GM12892 (cell line): ENCODE results near the gene RBMS1.

Source experiments
- POLR2A ChIP-seq: IDR thresholded peaks from 2 replicates; pipeline ENCODE4 v1.6.1; 2011; ENCODE audit warnings: low read depth, low read length, control low read depth
- POLR2AphosphoS5 ChIP-seq: IDR thresholded peaks from 2 replicates; pipeline ENCODE4 v1.6.1; 2011; ENCODE audit warnings: low read depth, low read length, control low read depth
- TAF1 ChIP-seq: IDR thresholded peaks from 2 replicates; pipeline ENCODE4 v1.6.1; 2011; ENCODE audit warnings: low read depth, mild to moderate bottlenecking, control low read depth, low read length, borderline replicate concordance

- no peak for TF ChIP-seq POLR2AphosphoS5
- no peak for TF ChIP-seq POLR2A
- no peak for TF ChIP-seq TAF1
Measured at GRCh38 chr2:160507046-160507407, 13.4 kb upstream of the RBMS1 start.
